HG03558 (cell line): Measurements from ENCODE around the gene VIM.
A peak's percentile ranks its signal among the peaks of the same experiment; 100 is the strongest.

ENCODE experiments used
- ATAC-seq: cut with Tn5 transposase; IDR thresholded peaks from one replicate; pipeline ENCODE4 v1.9.1; 2021; ENCODE audit warnings: moderate number of reproducible peaks; ENCODE audit not compliant: unreplicated experiment; ENCODE audit errors: extremely low read depth

The VIM gene

DNA sequence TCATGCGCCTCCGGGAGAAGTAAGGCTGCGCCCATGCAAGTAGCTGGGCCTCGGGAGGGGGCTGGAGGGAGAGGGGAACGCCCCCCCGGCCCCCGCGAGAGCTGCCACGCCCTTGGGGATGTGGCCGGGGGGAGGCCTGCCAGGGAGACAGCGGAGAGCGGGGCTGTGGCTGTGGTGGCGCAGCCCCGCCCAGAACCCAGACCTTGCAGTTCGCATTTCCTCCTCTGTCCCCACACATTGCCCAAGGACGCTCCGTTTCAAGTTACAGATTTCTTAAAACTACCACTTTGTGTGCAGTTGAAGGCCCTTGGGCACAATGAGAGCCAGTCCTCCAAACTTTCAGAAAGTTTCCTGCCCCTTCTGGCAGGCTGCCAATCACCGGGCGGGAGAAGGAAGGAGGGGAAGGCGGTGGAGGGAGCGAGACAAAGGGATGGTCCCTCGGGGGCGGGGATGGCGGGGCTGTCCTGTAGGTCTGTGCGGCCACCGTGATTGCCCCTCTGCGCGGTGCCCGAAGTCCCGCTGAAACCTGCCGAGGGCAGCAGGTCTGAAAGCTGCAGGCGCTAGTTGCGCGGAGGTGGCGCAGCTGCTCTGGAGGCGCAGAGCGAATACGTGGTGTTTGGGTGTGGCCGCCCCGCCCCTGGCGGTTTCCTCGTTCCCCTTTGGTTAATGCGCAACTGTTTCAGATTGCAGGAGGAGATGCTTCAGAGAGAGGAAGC, 2.1 kb downstream of the VIM start:
- ATAC-seq = peak; percentile 26

DNA sequence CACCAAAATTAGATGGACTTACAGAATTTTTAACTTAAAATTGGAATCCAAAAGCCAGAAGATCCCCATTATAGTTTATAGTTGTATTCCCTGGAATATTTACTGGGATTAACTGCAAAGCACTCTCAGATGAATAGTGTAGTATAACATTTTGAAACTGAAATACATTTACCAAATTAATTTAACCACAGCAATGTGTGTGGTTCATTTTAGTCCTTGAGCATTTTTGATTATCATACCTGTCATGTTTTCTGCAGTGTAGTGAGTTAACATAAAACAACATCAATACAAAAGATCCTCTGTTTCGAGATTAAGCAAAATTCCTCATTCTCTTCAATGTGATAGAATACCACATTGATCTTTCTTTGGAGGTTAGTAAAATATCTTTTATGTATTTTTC, 3.7 kb downstream of the VIM start:
- ATAC-seq = no peak

DNA sequence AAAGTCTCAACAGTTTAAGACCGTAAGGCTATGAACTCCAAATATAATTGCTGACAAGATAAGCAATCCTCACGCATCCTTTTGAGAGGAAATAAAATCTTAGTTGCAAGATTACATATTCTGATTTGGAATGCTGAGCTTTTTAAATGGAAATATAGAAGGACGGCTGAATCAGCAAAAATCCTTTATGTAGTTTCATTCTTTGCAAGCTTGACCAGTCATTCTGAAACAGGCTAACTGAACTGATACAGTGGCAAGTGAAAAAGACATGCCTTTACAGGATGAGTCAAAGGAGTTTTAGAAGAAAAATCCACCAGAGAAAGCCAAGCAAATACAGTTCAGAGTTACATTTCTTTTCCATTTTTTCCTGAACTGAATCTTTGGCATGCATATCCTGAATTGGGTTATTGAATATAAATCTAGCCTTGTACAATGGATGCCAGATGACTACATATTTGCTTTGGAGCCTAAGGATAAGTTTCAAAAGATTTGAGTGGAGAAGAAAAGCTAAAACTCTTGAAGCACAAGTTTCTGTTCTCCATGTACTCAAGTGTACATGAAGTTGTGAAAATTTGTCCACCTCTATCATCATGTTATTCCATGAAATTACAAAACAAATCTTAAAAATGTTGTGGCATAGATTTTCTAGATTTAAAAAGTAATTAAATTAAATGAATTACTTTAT, 4.4 kb downstream of the VIM start:
- ATAC-seq = no peak

DNA sequence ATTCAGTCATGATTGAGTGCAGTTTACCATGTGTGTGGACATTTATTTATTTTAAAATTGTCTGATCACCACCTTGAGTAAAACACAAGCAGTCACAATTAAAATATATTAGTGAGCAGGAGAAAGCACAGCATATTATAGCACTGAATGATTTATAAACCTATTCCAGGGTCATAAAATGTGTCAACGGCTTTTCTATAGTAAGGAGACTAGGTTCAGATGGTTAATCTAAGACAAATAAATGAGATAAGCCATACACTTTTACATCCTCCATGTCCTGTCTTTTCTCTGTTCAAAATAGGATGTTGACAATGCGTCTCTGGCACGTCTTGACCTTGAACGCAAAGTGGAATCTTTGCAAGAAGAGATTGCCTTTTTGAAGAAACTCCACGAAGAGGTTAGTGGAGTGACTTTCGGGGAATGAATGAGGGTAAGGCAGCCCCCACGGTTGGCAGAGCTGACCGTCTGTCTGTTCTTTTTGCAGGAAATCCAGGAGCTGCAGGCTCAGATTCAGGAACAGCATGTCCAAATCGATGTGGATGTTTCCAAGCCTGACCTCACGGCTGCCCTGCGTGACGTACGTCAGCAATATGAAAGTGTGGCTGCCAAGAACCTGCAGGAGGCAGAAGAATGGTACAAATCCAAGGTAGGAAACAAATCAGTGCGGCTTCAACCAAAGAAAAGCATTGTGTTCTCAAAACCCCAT, 5.4 kb downstream of the VIM start:
- ATAC-seq = no peak

- no peak for ATAC-seq
These were observed 6.4 kb downstream of the VIM start for GRCh38 chr10:17234431-17234945.

DNA sequence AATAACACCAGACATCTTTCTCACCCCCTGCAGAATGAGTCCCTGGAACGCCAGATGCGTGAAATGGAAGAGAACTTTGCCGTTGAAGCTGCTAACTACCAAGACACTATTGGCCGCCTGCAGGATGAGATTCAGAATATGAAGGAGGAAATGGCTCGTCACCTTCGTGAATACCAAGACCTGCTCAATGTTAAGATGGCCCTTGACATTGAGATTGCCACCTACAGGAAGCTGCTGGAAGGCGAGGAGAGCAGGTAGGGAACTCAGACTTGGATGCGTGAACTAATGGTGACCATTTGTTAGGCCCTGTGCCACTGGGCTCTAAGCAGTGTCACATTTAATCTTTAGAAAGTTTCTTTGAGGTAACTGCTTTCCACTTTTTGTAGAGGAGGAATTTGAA, 7.1 kb downstream of the VIM start:
- no peak for ATAC-seq

- no peak for ATAC-seq
These were observed 8.6 kb downstream of the VIM start for GRCh38 chr10:17236468-17237148.

DNA sequence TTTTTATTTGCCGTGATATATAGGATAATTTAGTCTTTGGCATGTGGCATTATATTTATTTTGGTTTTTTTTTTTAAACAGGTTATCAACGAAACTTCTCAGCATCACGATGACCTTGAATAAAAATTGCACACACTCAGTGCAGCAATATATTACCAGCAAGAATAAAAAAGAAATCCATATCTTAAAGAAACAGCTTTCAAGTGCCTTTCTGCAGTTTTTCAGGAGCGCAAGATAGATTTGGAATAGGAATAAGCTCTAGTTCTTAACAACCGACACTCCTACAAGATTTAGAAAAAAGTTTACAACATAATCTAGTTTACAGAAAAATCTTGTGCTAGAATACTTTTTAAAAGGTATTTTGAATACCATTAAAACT, 9.1 kb downstream of the VIM start:
- ATAC-seq = no peak

- ATAC-seq = no peak
These were observed 9.9 kb downstream of the VIM start for GRCh38 chr10:17237915-17238444.

GRCh38 chr10:17238445-17239291, 10.6 kb downstream of the VIM start:
- ATAC-seq = no peak

- no peak for ATAC-seq
These were observed 11.5 kb downstream of the VIM start for GRCh38 chr10:17239345-17240085.

DNA sequence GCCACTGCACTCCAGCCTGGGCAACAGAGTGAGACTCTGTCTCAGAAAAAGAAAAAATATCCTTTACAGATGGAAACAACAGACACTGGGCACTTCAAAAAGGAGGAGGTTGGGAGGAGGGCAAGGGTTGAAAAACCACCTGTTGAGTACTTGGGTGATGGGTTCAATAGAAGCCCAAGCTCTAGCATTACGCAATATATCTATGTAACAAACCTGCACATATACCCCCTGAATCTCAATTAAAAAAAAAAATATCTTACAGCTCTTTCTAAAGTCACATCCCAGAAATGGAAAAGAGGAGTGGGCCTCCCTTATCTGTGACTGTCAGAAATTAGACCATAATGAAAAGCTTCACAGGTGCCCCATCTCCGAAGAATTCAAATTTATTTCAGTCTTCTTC, 12.1 kb downstream of the VIM start:
- ATAC-seq = no peak

DNA sequence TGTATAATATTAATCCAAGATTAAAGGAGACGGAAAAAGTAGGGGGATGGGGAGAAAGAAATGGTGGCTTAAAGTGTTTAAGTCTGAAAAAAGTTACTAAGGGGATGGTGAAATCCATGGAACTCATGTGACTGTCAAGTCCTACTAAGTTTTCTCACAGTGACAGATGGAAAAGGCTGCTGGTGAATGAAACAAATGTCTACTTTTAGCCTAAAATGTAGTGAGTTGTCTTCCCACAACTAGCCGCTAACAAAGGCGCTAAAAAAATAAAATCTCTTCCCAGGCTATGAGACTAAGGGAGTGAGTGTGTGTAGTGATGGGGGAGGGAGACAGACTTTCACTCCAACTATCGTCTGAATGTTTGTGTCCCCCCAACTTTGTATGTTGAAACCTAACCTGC, 12.6 kb downstream of the VIM start:
- no peak for ATAC-seq

GRCh38 chr10:17241611-17242333, 13.7 kb downstream of the VIM start:
- ATAC-seq = no peak

- ATAC-seq = no peak
These were observed 16.8 kb downstream of the VIM start for GRCh38 chr10:17244700-17245365.

DNA sequence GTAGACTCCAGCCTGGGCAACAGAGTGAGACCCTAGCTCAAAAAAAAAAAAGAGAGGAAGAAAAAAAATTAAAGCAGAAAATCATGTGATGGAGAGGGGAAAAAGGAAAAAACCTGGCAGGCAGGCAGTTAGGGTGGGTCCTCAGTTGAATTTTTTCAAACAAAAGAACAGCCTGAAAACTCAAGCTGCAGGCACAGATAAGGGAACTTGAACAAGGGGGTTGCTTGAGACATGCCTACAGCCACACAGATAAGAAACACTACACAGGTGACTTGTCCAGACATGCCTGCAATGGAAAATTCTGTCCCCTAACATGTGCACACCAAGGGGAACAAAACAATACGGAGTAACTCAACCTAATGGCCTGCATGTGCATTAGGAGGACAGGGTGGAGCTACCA, 19.2 kb downstream of the VIM start:
- ATAC-seq = no peak

- no peak for ATAC-seq
These were observed 20.9 kb downstream of the VIM start for GRCh38 chr10:17248964-17249363.

DNA sequence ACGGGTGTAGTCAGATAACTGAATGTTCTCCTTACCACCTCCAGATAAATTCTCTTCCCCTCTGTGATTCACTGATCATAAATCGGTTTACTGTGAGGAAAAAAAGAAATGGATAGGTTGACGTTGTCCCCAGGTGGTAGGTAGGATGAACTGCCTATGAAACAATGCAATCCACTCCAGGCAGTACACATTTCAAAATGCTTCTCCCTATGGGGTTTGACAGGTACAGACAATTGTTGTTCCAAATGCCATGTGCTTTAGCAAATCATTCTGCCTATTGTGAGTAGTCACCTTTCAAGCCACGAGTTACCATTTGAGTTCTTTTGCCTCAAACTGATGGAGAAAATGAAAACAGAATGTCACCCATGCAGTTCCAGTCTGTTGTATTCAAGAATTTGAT, 21.8 kb downstream of the VIM start:
- ATAC-seq = no peak
